NCI-H1417 treated with DMSO at 0.1 percent for 48 hours (cell line): Measurements from ENCODE around the gene CACNA1A.
"Not testable (repeated sequence)": the region's sequence is repeated elsewhere in the genome, so short reads cannot be mapped to it uniquely, and the experiment has no call there.

Experiments used
- DNase-seq: peaks from one replicate; lab custom pipeline; 2025; lab: John Stamatoyannopoulos, UW

The CACNA1A gene

DNA sequence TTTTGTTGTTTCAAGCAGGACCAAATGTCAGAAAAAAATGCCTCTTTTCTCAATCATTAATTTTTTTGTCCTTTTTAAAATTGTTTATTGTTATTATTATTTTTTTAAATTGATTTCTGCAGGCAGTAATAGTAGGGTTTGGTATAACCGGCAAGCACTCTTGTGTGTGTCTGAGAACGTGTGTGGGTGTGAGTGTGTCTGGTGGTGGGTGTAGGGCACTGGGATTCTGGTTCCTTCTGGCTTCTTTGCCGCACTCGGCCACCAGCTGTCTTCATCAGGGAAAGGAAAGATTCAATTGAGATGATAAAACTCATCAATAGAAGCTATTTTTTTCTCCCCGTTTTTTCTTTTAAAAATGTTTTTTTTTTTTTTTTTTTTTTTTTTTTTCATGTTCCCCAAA is 299.7 kb downstream of the CACNA1A start:
- DNase-seq: no peak

DNA sequence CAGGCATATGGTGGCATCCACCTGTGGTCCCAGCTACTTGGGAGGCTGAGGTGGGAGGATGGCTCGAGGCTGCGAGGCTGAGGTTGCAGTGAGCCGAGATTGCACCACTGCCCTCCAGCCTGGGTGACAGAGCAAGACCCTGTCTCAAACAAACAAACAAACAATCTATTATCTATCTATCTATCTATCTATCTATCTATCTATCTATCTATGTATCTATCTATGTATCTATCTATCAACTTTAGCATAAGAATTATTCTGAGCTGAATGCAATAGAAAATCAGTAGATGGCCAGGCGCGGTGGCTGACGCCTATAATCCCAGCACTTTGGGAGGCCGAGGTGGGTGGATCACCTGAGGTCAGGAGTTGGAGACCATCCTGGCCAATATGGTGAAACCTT is 304.2 kb downstream of the CACNA1A start:
- not testable (repeated sequence) for DNase-seq

DNA sequence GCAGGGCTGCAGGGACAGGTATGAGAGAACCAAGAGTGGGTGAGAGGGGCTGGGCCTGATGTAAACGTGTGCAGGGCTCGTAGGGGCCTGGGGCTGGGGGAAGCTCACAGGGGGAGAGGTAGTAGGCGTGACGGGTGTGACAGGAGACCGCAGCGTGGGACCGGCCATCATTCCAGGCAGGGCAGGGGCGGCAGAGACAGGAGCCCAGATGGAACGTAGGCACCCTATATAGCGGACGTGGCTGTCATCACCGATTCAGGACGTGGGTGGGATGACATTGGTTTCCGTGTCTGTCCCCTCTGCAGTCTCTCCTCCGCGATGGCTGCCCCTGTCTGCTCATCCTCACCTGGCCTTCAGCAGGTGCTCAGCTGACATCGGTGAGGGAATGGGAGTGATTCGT is 307.6 kb downstream of the CACNA1A start:
- no peak for DNase-seq

DNA sequence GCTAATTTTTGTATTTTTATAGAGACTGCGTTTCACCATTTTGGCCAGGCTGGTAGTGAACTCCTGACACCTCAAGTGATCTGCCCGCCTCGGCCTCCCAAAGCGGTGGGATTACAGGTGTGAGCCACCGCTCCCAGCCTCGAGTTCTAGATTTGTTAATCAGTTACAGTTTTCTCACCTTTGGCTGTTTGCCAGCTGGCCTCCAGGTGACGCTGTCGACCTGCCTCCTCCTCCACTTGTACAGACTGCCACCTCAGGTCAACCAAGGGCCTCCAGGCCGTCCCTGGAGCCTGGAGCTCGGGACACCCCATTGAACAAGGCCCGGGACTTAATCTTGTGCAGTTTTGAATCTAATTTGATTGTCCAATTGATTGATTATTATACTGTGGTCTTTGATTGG is 310.6 kb downstream of the CACNA1A start:
- no peak for DNase-seq

DNA sequence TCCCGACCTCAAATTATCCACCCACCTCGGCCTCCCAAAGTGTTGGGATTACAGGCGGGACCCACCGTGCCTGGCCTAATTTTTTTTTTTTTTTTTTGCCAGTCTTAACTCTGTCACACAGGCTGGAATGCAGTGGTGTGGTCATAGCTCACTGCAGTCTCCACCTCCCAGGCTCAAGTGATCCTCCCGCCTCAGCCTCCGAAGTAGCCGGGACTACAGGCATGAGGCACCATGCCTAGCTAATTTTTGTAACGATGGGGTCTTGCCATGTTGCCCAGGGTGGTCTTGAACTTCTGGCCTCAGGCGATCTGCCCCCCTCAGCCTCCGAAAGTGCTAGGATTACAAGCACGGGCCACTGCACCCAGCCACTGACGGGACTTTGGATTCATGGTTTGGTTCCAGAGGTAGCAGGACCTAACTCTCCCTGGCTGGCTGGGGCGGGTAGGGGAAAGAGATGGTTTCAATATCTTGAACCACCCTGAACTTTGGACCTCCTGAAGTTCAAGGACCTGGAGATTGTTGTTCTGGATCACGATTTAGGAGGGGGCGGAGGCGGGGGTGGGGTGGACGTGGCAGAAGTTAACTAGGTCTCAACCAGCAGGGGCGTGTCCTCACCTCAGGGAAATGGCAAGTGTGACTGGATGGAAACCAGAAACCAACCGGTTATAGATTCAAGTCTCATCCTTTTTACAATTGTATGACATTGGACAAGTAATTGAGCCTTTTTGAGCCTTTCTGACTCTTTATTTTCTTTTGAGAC is 315.3 kb downstream of the CACNA1A start:
- no peak for DNase-seq

DNA sequence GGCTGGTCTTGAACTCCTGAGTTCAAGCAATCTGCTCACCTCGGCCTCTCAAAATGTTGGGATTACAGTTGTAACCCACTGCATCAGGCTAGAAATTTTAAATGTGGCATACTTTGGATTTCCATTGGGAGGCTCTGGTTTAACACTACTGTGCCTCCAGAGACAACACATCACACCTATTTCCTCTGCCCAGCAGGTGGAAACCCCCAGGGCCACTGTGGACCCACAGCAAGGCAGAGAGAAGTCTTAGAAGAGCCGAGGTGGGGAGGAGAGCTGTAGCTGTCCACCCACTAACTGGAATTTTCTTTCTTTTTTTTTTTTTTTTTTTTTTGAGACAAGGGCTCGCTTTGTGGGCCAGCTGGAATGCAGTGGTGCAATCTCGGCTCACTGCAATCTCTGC is 316.7 kb downstream of the CACNA1A start:
- DNase-seq: no peak

DNA sequence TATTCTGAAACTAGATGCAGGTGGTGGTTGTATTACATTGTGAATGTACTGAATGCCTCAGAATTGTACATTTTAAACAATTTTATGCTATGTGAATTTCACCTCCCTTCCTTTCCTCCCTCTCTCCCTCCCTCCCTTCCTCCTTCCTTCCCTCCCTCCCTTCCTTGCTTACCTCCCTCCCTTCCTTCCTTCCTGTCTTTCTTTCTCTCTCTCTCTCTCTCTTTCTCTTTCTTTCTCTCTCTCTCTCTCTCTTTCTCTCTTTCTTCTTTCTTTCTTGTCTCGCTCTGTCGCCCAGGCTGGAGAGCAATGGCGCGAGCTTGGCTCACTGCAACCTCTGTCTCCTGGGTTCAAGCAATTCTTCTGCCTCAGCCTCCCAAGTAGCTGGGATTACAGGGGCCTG is 318.9 kb downstream of the CACNA1A start:
- no peak for DNase-seq

DNA sequence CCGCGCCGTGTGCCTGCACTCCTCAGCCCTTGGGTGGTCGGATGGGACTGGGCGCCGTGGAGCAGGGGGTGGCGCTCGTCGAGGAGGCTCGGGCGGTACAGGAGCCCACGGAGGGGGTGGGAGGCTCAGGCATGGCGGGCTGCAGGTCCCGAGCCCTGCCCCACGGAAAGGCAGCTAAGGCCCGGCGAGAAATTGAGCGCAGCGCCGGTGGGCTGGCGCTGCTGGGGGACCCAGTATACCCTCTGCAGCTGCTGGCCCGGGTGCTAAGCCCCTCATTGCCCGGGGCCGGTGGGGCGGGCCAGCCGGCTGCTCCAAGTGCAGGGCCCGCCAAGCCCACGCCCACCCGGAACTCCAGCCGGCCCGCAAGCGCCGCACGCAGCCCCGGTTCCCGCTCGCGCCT is 319.6 kb downstream of the CACNA1A start:
- DNase-seq: not testable (repeated sequence)

DNA sequence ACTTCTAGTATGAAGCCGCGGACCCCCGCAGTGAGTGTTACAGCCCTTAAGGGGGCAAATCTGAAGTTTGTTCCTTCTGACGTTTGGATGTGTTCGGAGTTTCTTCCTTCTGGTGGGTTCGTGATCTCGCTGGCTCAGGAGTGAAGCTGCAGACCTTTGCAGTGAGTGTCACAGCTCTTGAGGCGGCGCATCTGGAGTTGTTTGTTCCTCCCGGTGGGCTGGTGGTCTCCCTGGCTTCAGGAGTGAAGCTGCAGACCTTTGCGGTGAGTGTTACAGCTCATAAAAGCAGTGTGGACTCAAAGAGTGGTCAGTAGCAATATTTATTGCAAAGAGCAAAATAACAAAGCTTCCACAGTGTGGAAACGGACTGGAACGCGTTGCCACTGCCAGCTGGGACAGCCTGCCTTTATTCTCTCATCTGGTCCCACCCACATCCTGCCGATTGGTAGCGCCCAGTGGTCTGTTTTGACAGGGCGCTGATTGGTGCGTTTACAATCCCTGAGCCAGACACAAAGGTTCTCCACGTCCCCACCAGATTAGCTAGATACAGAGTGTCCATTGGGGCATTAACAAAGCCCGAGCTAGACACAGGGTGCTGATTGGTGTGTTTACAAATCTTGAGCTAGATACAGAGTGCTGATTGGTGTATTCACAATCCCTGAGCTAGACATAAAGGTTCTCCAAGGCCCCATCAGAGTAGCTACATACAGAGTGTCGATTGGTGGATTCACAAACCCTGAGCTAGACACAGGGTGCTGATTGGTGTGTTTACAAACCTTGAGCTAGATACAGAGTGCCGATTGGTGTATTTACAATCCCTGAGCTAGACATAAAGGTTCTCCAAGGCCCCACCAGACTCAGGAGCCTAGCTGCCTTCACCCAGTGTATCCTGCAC is 320.3 kb downstream of the CACNA1A start:
- not testable (repeated sequence) for DNase-seq

DNA sequence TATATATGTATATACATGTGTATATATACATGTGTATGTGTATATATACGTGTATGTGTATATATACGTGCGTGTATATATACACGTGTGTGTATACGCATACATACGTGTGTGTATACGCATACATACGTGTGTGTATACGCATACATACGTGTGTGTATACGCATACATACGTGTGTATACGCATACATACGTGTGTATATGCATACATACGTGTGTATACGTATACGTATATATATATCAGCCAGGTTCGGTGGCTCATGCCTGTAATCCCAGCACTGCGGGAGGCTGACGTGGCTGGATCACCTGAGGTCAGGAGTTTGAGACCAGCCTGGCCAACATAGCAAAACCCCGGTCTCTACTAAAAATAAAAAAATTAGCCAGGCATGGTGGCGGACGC is 321.4 kb downstream of the CACNA1A start:
- DNase-seq: not testable (repeated sequence)

DNA sequence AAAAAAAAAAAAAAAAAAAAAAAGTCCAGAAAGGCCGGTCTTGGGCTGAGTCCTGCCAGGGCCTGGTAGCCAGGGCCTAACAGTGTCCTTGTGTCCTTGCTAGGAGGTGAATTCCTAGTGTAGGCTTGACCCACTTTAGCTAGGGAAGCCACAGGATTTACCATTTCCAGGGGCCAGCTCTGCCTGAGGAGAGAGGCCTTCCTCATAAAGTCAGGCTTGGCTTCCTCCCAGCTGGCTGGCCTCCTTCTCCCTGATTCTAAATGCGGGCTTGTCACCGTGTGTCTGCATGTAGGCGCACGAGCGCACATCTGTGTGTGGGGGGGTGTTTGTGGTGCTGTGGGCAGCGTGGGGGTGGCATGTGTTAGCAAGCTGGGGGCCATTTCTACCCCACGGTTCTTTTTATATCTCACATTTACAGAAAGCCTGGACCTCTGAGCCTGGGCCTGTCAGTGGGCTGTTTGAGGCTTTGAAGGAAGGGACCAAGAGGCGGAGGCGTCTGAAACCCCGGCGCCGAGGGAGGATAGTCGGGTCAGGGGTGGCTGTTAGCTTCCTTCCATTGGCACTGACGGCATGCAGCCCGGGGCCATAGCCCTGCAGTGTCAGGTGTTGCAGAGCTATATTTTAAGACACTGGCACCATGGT is 324.4 kb downstream of the CACNA1A start:
- DNase-seq: no peak

DNA sequence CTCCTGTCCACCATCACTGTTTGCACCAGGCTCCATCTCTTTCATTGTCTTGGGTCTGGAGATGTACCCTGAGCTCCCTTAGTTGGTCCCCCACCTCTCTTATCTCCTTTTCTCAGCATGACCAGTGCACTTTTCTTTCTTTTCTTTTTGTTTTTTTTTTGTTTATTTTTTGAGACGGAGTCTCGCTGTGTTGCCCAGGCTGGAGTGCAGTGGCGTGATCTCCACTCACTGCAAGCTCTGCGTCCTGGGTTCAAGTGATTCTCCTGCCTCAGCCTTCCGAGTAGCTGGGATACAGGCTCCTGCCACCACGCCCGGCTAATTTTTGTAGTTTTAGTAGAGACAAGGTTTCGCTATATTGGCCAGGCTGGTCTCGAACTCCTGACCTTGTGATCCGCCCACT is 328.0 kb downstream of the CACNA1A start:
- not testable (repeated sequence) for DNase-seq

DNA sequence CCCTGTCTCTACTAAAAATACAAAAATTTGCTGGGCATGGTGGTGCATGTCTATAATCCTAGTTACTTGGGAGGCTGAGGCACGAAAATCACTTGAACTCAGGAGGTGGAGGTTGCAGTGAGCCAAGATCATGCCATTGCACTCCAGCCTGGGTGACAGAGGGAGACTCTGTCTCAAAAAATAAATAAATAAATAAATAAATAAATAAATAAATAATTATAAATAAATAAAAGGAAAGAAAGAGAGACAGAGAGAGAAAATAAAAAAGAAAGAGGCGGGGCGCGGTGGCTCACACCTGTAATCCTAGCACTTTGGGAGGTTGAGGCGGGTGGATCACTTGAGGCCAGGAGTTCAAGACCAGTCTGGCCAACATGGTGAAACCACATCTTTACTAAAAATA is 328.7 kb downstream of the CACNA1A start:
- DNase-seq: not testable (repeated sequence)

DNA sequence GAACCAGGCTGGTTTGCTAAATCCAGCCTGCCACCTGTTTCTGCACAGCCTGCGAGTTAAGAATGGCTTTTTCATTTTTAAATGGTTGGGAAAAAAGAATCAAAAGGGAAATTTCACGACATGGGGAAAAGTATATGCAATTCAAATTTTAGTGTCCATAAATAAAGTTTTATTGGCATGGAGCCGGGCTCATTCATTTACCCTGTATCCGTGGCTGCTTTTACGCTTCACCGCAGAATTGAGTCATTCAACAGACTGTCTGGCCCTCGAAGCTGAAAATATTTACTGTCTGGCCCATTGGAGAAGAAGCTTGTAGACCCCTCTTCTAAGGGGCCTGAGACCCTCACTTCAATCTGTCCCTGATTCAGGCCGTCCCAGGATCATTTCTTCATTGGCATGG is 329.9 kb downstream of the CACNA1A start:
- DNase-seq: no peak

DNA sequence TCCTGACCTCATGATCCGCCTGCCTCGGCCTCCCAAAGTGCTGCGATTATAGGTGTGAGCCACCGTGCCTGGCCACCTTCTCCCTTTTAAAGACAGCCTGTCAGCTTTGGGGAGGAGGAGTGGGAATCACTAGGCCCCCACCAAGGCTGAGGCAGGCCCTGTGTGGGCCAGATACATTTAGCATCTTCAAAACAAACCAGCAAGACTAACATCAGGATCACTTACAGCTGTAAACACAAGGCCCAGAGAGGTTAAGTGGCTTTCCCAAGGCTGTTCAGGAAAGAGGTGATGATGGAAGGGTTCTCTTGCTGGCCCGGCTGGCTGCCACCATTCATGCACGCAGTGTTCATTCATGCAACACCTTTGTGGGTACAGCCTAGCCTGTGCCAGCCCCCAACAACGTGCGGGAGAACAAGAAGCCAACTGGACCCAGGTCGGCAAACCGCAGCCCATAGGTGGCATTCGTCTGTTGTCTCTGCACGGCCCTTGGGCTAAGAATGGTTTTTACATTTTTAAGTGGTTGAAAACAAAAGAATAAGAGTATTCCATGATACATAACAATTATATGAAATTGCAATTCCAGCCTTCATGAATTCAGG is 333.0 kb downstream of the CACNA1A start:
- DNase-seq: no peak

DNA sequence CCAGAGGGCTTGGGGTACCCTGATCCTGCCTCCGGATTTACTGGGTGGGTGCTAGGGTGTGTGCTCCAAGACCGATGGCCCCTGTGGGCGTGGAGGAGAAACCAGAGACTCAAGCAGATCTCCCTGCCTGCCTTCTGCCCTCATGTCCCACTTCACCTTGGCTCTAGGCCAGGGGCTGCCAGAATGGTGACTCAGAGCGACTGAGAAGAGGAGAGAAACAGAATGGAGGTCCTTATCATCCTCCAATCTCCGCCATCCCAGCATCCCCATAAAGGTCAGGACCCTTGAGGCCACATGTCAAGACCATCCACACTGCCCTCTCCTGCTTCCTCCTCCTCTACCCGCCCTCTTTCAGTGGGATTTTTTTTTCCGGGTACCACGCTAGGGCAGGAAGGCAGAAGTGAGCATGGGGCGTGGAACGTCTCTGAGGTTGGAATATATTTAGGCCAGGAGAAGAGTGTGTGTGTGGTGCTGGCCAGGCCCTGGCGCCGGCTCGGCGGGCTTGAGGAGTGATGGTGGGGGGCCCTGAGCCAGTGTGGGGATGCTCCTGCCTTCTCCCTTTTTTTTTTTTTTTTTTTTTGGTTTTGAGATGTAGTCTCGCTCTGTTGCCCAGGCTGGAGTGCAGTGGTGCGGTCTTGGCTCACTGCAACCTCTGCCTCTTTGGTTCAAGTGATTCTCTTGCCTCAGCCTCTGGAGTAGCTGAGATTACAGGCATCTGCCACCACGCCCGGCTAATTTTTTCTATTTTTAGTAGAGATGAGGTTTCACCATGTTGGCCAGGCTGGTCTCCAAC is 333.7 kb downstream of the CACNA1A start:
- DNase-seq: no peak

DNA sequence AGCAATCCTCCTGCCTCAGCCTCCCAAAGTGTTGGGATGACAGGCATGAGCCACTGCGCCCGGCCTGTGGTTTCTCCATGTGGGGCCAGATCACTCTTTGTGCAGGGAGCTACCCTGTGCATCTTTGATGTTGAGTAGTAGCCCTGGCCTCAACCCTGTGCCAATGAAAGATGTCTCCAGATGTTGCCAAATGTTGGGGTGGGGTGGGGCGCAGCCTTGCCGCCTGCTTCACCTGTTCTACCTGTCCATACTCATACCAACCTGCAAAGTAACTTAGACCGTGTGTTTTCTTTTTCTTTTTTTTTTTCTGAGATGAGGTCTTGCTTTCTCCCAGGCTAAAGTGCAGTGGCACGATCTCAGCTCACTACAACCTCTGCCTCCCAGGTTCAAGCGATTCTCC is 335.1 kb downstream of the CACNA1A start:
- DNase-seq: no peak

DNA sequence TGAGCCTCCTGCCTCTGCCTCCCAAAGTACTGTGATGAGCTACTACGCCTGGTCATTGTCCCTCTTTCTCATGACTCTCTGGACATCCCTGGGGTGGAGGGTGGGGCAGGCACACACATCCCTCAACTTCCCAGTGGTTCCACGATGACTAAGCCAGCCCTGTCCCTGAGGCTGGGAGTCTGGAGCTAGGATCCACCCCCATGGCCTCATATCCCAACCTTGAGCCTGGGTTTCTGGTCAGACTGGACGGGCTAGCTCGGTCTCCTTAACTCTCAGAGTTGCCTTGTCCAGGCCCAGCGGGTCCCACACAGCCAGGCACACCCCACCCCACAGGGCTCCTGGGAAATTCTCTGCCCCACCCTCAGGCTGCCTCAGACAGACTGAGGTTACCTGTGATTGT is 336.5 kb downstream of the CACNA1A start:
- no peak for DNase-seq

DNA sequence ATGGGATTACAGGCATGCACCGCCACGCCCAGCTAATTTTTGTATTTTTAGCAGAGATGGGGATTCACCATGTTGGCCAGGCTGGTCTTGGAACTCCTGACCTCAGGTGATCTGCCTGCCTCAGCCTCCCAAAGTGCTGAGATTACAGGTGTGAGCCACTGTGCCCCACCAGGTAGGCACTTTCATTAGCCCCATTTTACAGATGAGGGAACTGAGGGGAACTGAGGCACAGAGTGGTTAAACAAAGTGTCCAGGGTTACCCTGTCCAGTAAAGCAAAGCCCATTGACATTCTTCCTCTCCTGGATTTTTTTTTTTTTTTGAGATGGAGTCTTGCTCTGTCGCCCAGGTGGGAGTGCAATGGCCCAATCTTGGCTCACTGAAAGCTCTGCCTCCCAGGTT is 340.1 kb downstream of the CACNA1A start:
- not testable (repeated sequence) for DNase-seq

DNA sequence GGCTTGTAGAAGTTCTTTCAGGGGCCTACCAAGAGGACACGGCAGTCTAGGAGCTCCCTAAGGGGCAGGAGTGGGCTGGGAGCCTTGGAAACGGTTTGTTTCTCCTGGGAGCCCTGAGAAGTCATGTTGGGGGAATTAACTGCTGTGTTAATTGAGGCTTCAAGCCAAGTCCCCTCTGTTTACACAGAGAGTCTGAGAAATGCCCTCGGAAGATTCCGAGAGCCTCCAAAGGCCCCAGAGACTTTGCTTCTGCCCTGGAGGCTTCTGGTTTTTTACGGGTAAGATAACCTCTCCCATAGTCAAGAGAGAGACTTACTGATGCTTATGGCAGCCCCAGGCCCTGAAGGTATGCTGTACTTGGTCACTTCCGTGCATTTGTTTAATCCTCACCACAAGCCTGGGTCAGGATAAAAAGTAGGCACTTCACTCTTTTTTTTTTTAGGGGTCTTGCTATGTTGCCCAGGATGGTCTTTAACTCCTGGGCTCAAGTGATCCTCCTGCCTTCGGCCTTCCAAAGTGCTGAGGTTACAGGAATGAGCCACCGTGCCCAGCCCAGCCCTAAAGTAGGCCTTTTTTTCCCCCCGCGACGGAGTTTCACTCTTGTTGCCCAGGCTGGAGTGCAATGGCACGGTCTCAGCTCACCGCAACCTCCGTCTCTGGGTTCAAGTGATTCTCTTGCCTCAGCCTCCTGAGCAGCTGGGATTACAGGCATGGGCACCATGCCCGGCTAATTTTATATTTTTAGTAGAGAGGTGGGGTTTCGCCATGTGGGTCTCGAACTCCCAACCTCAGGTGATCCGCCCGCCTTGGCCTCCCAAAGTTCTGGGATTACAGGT is 340.9 kb downstream of the CACNA1A start:
- no peak for DNase-seq
